M059J (cell line): Measurements from ENCODE around the gene CDH11. TPM values are rescaled to one million over a fixed set of nuclear protein-coding genes. Genes with fewer than 3 reads are reported as not detected.
A peak's percentile ranks its signal among the peaks of the same experiment; 100 is the strongest.

ENCODE experiments used
- DNase-seq: peaks from one replicate; pipeline ENCODE4 v3.0.0-alpha.2; 2012; ENCODE audit warnings: low read depth
- total RNA-seq: library from RNA; depleted of rRNA; stranded (reverse); fragments of >200 nt; shearing (Covaris generic); gene quantifications from 2 replicates; pipeline ENCODE4 v1.2.3, GENCODE V29; 2014

CDH11 gene
- total RNA-seq, 1 experiment from 2014 or later: 139 TPM

GRCh38 chr16:64977206-64977920 lies 144.5 kb downstream of the CDH11 start:
- DNase-seq: no peak

GRCh38 chr16:64975821-64976220 lies 146.0 kb downstream of the CDH11 start:
- no peak for DNase-seq

- DNase-seq: no peak
Observed at GRCh38 chr16:64974381-64974780, 147.5 kb downstream of the CDH11 start.

- no peak for DNase-seq
Observed at GRCh38 chr16:64973171-64973570, 148.7 kb downstream of the CDH11 start.

GRCh38 chr16:64971171-64971570 lies 150.7 kb downstream of the CDH11 start:
- no peak for DNase-seq

- no peak for DNase-seq
Observed at GRCh38 chr16:64969221-64969620, 152.6 kb downstream of the CDH11 start.

GRCh38 chr16:64968539-64968938 lies 153.3 kb downstream of the CDH11 start:
- no peak for DNase-seq

- peak; percentile 74 for DNase-seq
Observed at GRCh38 chr16:64964126-64964540, 157.7 kb downstream of the CDH11 start.

GRCh38 chr16:64962786-64963185 lies 159.1 kb downstream of the CDH11 start:
- DNase-seq: no peak

- DNase-seq: no peak
Observed at GRCh38 chr16:64957246-64957645, 164.6 kb downstream of the CDH11 start.

GRCh38 chr16:64952177-64952576 lies 169.7 kb downstream of the CDH11 start:
- DNase-seq: peak; percentile 58

GRCh38 chr16:64951193-64951592 lies 170.7 kb downstream of the CDH11 start:
- DNase-seq: no peak

GRCh38 chr16:64950731-64951130 lies 171.1 kb downstream of the CDH11 start:
- DNase-seq: no peak

- DNase-seq: no peak
Observed at GRCh38 chr16:64950262-64950661, 171.6 kb downstream of the CDH11 start.

GRCh38 chr16:64948056-64948455 lies 173.8 kb downstream of the CDH11 start:
- DNase-seq: no peak

GRCh38 chr16:64947651-64948050 lies 174.2 kb downstream of the CDH11 start:
- DNase-seq: no peak

- DNase-seq: peak; percentile 40
Observed at GRCh38 chr16:64933885-64934284, 188.0 kb downstream of the CDH11 start.

GRCh38 chr16:64926476-64926875 lies 195.4 kb downstream of the CDH11 start:
- DNase-seq: no peak

GRCh38 chr16:64925166-64925565 lies 196.7 kb downstream of the CDH11 start:
- DNase-seq: no peak

- DNase-seq: no peak
Observed at GRCh38 chr16:64924086-64924485, 197.8 kb downstream of the CDH11 start.

GRCh38 chr16:64919929-64920607 lies 201.8 kb downstream of the CDH11 start:
- DNase-seq: no peak

GRCh38 chr16:64919141-64919540 lies 202.7 kb downstream of the CDH11 start:
- no peak for DNase-seq

GRCh38 chr16:64916051-64916450 lies 205.8 kb downstream of the CDH11 start:
- no peak for DNase-seq
